Stimulated activated CD4-positive, alpha-beta T cell treated with anti-CD3 and anti-CD28 coated beads, Interleukin-15, amount 100 ng/mL, for 48 hours (primary cell): ENCODE measurements around the gene BBS9.

ENCODE experiments used
- DNase-seq, 2 donors: peaks; one replicate each; pipeline ENCODE4 v3.0.0-alpha.2; 2020; ENCODE audit warnings: low read depth in 2 of 2

BBS9 gene

DNA sequence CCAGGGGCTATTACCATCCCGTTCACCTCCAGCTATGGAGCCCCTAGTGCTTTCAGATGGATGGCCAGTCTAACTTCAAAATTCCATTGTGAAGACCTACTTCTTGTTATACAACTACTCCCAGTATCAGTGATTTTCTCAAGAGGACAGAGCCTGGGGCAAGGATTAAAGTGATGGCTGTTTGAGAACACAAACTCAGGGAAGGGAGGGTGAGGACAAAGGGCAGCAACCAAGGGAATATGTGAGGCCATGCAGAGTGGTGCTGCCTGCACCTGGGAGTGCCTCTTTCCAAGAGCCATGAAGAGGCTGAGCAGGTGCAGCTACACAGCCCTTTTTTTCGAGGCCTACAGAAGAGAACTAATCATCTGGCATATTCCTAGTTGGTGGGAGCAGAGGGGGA lies 472.5 kb downstream of the BBS9 start:
- DNase-seq, result no peak

DNA sequence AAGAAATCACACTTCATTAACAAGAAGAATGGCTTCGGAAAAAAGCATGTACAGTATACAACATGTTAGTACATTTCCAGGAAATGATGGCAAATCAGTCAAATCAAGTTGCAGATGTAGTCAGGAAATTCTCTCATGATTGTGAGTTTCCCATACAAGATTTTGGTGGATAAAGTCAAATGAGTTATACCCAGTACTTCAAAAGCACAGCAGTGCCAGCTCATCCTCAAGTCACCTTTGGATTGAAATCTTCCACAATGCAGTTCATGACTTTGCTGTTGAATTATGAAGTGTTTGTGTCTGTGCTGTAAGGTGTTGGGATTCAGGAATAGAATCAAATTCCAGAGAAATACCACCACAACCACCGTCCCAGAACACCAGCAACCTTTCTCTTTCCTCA lies 474.7 kb downstream of the BBS9 start:
- DNase-seq, result no peak

DNA sequence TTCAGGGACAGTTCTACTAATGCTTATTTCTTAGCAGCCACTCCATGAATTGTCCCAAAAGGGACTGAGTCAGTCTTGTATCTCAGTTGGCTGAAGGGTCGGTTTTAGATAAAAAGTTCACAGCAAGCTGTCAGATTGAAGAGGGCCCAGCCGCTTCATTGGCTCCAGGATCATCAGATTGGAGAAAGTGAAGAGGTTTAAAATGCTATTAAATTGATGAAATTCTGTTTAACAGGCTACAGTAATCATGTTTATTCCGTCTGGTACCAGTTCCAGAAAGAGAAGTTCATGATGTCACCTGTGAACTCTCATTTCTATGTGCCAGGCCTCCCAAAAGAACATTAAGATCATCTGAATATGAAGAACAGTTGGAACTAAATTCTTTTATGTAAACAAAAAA lies 481.6 kb downstream of the BBS9 start:
- no peak for DNase-seq

DNA sequence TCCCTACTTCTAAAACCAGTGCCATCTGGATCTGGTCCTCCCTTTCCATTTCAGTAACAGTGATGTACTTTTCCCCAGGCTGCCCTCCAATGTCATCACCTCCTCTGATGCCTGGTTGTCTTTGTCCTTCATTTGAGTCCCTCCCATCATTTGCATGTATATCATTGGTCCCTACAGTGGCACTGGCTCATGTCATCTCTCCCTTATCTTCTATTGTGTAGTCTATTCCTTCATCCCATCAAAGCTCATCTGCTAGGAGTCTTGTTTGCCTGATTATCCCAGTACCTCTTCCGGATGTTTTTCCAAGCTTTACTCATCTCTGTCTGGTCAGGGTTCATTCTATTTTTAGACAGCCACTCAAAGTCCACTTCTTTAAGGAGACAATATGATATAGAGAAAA lies 483.1 kb downstream of the BBS9 start:
- no peak for DNase-seq

DNA sequence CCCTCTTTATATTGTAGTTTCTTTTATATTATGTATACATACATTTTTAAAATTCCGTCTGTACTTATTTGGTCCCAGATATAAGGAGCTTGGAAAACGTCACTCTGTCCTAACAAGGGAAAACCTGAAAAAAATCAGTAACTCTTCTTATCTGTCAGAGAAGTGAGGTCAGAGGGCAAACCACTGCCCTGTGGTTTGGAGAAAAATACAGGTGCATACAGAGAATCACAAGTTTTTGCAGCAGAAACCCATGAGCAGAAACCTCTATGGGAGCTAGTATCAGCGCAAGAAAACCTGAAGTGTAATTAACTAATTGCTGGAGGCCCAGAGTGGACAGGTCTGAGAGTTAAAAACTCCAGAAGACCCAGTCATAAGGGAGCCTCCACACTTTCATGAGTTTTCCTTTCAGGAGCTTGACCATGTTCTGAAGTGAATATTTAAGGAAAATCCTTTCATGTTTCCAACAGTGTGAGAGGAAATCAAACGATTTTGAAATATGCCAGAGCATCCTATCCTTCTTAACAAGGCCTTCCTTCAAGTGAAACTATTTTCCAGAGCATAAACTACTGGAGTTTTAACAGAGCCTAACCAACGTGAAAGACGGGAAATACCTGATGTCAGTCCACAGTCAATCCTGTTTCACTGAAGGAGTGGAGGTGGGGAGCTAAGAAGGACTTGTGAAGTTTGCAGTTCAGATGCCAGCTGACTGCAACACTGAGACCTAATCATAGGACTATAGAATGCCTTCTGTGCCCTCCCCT lies 485.2 kb downstream of the BBS9 start:
- no peak for DNase-seq

DNA sequence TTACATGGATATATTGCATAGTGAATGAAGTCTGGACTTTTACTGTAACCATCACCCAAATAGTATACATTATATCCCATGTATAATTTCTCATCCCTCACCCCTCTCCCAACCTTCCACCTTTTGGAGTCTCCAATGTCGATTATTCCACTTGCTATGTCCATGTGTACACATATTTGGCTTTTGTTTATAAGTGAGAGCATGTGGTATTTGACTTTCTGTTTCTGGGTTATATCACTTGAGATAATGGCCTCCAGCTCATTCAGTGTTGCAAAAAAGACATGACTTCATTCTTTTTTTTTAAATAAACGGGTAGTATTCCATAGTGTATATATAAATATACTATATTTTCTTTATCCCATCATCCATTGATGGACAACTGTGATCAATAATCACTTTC lies 487.4 kb downstream of the BBS9 start:
- DNase-seq, result no peak

DNA sequence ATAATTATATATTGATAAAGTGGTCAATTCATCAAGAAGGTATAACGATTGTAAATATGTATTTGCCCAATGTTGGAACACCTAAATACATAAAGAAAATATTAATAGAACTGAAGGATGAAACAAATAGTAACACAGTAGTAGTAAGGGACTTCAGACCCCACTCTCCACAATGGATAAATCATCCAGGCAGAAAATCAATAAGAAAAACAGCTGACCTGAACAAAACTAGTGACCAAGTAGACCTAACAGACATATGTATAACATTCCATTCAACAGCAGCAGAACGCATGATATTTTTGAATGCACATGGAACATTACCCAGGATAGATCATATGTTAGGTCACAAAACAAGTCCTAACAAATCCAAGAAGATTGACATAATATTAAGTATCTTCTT lies 489.9 kb downstream of the BBS9 start:
- DNase-seq, result no peak

DNA sequence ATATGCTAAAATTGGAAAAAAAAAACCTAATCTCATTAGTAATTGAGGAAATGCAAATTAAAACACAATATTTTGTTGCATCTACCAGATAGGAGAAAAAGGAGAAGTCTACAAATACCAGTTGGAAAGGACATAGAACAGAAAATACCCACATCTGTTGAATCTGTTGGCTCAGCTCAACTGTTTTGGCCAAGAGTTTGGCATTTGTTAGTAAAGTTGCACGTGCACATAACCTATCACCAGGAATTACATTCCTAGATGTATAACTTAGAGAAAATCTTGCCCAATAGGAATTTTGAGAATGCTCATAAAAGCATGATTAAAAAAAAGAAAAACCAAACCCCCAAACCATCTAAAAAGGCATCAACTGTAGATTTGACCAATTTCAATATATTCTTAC lies 493.9 kb downstream of the BBS9 start:
- no peak for DNase-seq

DNA sequence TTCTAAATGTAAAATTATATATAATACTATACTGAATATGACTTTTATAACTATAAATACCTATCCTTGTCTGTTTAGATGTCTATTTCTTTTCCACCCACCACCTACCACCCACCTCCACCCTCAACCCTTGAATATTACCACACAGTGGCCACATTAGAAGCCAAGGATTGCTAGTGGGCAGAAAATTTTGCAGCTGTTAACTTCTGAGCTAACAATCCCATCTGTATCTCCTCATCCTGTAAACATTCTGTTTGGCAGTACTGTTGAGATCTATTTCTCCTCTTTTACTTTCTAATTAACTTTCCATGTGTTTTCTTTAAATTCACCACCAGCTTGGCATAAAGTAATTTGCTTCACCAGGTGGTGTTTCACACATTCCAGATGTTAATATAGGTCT lies 494.9 kb downstream of the BBS9 start:
- no peak for DNase-seq

DNA sequence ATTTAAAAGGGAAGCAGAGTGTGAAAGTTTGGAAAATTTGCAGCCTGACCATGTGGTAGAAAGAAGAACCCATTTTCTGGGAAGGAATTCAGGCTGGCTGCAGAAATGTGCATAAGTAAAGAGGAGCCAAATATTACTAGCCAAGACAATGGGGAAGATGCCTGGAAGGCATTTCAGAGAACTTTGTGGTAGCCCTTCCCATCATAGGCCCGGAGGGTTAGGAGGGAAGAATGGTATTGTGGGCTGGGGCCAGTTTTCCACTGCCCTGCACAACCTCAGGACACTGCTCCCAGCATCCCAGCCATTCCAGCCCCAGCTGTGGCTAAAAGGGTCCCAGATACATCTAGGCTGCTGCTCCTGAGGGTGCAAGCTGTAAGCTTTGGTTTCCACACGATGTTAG lies 497.5 kb downstream of the BBS9 start:
- DNase-seq, result no peak

DNA sequence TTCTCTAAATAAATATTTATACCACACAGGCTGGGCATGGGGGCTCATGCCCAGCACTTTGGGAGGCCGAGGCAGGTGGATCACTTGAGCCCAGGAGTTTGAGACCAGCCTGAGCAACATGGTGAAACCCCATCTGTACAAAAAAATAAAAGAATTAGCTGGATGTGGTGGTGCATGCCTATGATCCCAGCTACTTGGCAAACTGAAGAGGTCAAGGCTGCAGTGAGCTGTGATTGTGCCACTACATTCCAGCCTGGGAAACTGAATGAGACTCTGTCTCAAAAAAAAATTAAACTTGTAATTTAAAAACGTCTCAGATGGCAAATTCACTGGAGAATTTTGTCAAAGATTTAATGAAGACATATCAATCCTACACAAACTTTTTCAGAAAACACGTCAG lies 498.4 kb downstream of the BBS9 start:
- DNase-seq, result no peak

DNA sequence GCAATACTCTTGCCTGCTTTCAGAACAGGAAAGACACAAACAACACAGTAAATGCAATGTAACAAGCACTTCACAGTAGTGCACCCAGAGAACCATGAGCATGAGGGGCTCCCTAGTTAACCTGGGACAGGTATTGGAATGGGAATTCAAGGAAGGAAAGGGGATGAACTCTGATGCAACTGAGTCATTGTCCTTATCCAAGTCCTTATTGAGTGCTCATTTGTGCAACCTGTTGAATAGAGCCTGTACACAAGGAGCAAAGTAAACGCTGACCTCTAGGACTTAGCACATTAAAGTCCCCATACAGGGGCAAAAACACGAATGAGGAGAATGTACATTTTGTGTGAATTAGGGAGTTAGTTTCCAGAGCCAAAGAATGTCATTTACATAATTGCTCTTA lies 499.5 kb downstream of the BBS9 start:
- DNase-seq, result no peak

DNA sequence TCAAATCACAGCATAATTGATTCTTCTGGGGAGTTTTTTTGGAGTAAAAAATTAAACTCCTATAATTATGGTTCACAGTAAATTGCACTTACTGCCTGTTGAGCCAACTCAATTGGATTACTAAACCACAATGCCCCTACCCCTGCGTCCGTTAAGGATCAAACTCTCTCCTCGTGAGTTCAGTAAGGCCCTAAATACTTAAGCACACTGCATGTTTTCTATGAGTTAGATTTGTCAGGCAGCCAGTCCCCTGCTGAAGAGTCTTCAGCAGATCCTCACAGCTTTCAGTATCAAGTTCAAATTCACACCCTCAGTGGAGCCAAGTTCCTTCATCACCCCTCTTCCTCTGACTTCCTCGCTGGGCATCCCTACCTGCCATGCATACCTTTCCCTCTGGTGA lies 501.0 kb downstream of the BBS9 start:
- no peak for DNase-seq

DNA sequence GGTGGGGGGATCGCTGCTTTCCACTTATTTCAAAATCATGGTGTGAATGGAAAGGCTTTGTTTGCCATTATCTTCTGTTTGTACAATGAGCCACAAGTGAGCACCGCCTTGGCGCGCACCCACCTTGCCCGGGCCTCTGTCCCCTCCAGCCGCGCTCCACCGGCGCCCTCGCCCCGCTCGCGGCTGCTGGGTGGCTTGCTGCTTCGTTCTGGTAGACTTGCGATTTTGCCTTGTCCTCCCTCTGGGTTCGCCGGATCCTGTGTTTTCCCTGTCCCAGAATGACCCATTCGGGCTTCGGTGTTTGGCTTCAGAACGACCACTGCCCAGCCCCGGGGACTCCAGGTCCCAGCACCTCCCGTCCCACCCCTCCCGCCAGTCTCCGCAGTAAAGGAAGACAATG lies 503.0 kb downstream of the BBS9 start:
- DNase-seq, result no peak

DNA sequence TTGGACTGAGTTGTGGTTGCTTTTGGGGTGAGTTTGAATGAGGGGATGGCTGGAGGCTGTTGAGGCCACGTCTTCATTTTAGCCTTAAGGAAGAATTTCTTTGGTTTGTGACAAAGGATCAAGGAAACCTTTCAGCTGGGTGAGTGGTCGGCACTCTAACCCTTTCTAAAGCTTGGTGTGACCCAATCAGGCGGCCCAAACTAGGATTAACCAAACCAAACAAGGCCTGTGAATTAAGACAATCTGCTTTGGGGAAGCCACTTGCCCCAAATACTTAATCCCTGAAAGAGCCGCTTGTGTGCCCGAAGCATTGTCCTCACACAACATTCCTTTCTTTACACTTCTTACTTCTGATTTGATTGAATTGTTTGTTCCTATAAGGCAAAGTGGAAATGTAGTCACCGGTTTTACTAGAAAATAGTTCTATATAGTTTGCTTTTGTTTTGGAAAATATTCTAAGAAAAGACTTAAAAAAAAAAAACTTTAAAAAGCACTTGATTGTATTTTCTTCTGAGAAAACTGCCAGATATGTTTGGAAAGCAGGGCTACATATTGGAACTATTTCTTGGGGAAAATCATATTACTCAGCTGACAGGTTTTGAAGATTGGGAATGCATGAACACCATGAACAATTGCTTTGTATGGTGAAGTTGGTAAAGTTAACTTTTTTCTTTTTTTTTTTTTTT lies 503.6 kb downstream of the BBS9 start:
- no peak for DNase-seq

DNA sequence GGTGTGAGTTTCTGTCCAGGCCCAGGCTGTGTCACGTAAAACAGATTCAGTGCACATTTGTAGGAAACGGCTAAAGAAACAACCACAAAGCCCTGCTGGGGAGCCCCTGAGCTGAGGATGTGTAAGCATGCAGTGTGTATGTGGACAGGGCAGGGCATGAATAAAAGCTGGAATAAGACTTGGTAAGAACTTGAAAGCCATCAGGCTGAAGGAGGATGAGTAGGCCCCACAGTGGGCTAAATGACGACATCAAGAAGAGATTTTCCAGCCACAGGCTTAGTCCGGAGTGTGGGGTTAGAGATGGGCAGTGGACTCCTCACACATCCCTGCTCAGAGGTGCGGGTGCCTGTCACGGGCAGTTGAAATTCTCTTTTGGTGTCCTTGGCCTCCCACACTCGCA lies 505.2 kb downstream of the BBS9 start:
- DNase-seq, result no peak

DNA sequence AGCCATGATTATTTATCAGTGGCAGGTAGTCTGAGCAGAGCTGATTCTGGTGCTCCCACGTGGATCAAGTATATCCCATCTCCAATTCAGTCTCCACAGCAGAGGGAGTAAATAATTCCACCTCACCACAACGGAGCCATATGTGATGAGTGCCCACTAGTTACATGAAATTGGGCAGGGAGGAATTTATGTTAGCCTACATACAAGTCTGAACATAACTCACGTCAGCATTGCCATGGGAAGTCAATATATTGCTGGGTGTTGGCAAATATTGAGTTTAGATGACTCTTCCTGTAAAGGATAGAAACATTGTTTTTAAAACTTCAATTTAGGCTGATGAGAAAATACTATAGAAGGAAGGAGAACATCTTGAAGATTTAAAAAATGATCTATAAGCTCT lies 507.0 kb downstream of the BBS9 start:
- no peak for DNase-seq

DNA sequence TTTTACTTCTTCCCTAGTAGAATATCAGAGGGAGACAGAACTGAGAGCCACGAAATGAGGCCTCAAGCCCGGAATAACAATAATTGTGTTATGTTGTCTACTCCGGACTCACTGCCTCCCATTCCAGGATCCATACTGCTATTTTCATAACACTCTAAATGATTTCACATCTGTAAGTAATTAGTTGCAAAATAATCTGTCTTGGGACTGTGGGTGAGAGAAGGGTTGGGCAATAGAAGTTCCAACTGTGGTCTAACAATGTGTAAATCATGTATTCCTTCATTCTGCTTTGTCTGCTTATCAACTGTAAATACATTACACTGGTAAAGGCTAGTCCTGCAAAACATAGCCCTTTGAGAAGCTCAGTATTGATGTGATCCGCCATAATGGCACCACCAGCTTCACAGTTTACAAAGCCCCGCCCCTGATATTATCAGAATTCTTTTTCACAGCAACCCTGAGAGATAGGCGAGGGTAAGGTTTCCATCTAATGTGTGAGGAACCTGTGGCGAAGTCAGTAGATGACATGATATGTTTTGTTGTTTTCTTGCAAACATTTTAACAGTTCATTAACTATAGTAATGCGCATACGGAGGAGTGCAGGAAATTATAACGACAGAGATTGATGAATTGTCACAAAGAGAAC lies 510.3 kb downstream of the BBS9 start:
- no peak for DNase-seq

DNA sequence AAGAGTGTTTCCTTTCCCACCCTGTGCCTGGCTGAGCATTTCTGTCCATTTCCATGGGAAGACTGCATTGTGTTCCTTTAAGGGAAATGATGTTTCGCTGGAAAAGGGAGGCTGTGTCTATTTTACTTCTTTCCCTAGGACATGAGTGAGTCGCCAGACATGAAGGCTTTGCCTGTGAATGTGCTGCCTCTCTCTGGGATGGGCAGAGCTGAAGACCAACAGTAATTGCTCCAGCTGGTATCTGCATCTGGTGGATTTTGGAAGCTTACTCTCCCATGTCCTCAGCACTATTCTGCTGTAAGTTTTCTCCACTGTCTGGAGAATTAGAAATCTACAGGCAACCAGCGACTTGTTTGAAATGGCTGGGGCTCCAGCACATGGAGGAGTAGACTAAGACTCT lies 511.4 kb downstream of the BBS9 start:
- no peak for DNase-seq

DNA sequence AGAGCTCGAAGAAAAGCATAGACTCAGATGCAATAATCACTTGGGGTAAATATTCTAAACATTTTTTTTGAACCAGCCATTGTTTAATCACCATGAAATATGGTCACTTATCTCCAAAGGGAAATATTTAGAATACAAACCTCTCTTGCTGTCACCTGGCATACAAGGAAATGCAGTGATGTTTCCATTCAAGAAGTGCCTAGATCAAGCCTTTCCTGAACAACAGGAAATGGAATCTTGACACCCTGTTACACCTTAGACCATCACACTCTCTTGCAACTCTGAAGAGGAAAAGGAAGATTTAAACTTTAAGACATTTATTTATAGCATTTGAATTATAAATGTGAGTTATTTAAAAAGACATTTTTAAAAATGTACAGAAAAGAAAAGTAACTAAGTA lies 512.9 kb downstream of the BBS9 start:
- no peak for DNase-seq

DNA sequence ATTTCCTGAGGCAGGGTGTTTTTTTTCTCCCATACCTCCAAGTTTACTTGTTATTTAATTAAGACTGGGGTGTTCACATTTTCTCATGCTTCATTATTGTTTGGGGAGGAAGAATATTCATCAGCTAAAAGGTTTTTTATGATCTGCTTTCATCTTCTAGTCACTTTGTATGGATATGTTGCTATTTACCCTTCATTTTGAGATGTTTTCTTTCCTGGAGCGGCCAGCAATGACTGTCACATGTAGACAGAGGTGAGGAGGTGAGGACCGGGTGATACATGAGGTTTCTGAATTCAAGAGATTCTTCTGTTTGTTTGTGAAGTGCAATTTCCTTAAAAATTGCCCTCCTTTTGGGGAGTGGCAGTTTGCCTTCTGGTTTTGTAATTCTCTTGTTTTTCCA lies 514.2 kb downstream of the BBS9 start:
- no peak for DNase-seq

DNA sequence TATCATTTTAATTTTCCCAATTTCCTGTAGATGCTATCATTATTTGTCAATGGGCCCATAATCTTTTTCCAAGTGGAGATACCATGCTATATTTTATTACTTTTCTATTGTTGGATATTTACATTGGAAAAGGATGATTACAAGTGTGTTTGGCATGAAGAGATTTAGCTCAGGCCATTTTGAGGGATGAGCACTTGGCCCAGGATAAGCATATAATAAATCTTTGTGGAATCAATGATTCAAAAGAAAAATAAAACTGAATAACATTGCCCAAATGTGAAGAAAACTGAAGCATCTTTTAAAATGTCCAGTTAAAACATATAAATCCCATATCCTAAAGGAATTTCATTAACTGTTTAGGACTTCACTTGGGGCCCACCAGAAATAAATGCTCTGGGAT lies 515.1 kb downstream of the BBS9 start:
- no peak for DNase-seq

DNA sequence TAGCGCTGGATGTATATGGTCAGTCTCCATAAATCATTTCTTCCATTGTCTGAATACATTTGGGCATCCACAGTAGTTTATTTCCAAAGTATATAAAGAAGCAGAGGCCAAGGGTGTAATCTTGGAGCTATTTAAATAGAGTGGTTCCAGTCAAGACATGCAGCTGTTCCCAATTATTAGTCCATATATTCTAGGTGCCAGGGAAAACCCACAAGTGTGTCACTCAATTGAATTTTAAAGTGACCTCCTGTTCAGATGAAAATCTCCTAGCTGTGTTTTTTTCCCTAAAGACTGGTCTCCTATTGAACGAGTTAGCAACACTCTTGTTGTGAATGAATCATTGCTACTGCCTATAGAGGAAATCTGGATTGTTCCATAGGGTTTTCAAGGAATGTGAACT lies 515.7 kb downstream of the BBS9 start:
- DNase-seq, result no peak
